ENCODE data around the gene ZNF777. TPM values are rescaled to one million over a fixed set of nuclear protein-coding genes. Genes with fewer than 3 reads are reported as not detected.

The ZNF777 gene
- polyA plus RNA-seq, 3 donors, result 0.13 to 2.0 (median 0.25) TPM

DNA sequence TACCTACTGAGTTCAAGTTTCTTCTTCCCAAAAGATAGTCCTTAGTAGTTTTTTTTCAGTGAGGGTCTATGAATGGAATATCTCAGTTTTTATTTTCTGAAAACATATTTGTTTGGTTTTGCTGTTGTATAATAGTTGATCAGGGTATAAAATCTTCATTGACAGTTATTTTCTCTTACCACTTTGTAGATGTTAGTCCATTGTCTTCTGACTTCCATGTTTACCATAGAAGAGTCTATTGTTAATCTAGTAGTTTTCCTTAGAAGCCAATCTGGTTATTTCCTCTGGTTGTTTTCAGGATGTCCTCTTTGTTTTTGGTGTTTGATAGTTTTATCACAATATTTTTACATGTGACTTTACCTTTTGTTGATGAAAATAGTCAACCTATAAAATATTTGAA lies 5.5 kb upstream of the ZNF777 start:
- Histone ChIP-seq H2AFZ (ENCODE audit: insufficient read depth, low read depth, low read length, poor library complexity, severe bottlenecking) (no peak overlapping the region), H3K4me3 (replicated peaks in 1 of 3; ENCODE audit: low read depth in 2 of 3, low read length in 3 of 3) (no peak overlapping the region), H3K9me3 (replicated peaks in 1 of 2; ENCODE audit: control insufficient read depth in 1 of 2, insufficient read depth in 1 of 2, low read length in 2 of 2) (peaks cover 4% of the 10 kb centered on the region in 2 donors), H3K27me3 (ENCODE audit: control insufficient read depth in 2 of 2, insufficient read depth in 2 of 2, low read length in 2 of 2) (peaks cover 5 to 34% of the 10 kb centered on the region in 2 donors), H3K27ac (ENCODE audit: low read depth in 1 of 2, low read length in 2 of 2) (no peak overlapping the region), H3K4me2 (replicated peaks; ENCODE audit: extremely low read depth, low read length, poor library complexity, severe bottlenecking) (no peak overlapping the region), H3K4me1 (ENCODE audit: control insufficient read depth in 1 of 2, insufficient read depth in 2 of 2, low read length in 2 of 2) (no peaks in the 10 kb centered on the region), H3K79me2 (ENCODE audit: insufficient read depth, low read length) (no peaks in the 10 kb centered on the region), H3K36me3 (replicated peaks in 1 of 2; ENCODE audit: control insufficient read depth in 1 of 2, insufficient read depth in 2 of 2, low read length in 2 of 2) (peaks cover 0 to under 1% of the 10 kb centered on the region in 2 donors), H4K20me1 (ENCODE audit: insufficient read depth, low read length) (no peaks in the 10 kb centered on the region), H3K9ac (ENCODE audit: insufficient read depth, low read length, poor library complexity, severe bottlenecking) (no peak overlapping the region)
- Mint-ChIP-seq H3K27ac (no peak overlapping the region), H3K36me3 (peaks cover under 1 to 1% of the 10 kb centered on the region in 2 donors), H3K4me1 (peaks cover 3% of the 10 kb centered on the region), H3K4me3 (peak overlapping the region in 1 of 2 donors; percentile 8), H3K9me3 (peaks cover 0 to 12% (median 7%) of the 10 kb centered on the region in 7 donors), H3K27me3 (ENCODE audit: low read depth in 3 of 3) (peaks cover 12 to 27% (median 26%) of the 10 kb centered on the region in 3 donors)
- intact Hi-C loops (cut with micrococcal nuclease), result no loop called here
- TF ChIP-seq, protein P1, sequence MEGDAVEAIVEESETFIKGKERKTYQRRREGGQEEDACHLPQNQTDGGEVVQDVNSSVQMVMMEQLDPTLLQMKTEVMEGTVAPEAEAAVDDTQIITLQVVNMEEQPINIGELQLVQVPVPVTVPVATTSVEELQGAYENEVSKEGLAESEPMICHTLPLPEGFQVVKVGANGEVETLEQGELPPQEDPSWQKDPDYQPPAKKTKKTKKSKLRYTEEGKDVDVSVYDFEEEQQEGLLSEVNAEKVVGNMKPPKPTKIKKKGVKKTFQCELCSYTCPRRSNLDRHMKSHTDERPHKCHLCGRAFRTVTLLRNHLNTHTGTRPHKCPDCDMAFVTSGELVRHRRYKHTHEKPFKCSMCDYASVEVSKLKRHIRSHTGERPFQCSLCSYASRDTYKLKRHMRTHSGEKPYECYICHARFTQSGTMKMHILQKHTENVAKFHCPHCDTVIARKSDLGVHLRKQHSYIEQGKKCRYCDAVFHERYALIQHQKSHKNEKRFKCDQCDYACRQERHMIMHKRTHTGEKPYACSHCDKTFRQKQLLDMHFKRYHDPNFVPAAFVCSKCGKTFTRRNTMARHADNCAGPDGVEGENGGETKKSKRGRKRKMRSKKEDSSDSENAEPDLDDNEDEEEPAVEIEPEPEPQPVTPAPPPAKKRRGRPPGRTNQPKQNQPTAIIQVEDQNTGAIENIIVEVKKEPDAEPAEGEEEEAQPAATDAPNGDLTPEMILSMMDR (IDR thresholded peaks at IDR 0.05), result no peak
- DNase-seq, result no peak

DNA sequence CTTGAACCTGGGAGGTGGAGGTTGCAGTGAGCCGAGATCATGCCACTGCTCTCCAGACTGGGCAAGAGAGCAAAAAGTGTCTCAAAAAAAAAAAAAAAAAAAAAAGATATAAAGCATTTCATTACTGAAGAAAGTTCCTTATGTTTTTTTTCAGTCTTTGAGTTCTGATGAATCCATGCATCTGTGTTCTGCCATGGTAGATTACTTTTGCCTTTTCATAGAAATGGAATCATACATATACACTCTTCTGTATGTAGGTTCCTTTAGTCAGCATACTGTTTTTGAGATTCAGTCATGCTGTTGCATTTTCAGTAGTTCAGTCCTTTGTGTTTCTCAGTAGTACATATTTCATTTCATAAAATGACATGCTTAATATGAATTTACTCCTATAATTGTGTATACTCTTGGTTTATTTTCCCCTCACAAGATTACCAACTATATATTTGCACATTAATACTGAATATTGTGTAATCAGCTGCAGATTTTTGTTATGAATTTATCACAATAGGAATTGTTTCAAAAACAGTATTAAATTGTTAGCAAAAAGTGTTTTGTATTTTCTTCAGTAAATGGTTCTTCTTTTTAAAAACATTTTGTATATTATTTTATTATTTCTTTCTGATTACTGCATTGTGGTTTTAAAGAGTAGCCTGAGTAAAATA lies 2.8 kb upstream of the ZNF777 start:
- H3K36me3 Mint-ChIP-seq, result peaks cover 3% of the 10 kb centered on the region in 2 donors
- no peak for DNase-seq
- Histone ChIP-seq H3K4me3 (replicated peaks in 1 of 3; ENCODE audit: low read depth in 2 of 3, low read length in 3 of 3) (no peak overlapping the region), H3K27me3 (ENCODE audit: control insufficient read depth in 2 of 2, insufficient read depth in 2 of 2, low read length in 2 of 2) (peaks cover 8 to 45% of the 10 kb centered on the region in 2 donors), H3K36me3 (replicated peaks in 1 of 2; ENCODE audit: control insufficient read depth in 1 of 2, insufficient read depth in 2 of 2, low read length in 2 of 2) (no peaks in the 10 kb centered on the region), H3K9me3 (replicated peaks in 1 of 2; ENCODE audit: control insufficient read depth in 1 of 2, insufficient read depth in 1 of 2, low read length in 2 of 2) (peaks cover 0 to 5% of the 10 kb centered on the region in 2 donors), H3K4me2 (replicated peaks; ENCODE audit: extremely low read depth, low read length, poor library complexity, severe bottlenecking) (no peak overlapping the region), H3K4me1 (ENCODE audit: control insufficient read depth in 1 of 2, insufficient read depth in 2 of 2, low read length in 2 of 2) (peaks cover 13 to 21% of the 10 kb centered on the region in 2 donors), H4K20me1 (ENCODE audit: insufficient read depth, low read length) (peaks cover 9% of the 10 kb centered on the region), H3K9ac (ENCODE audit: insufficient read depth, low read length, poor library complexity, severe bottlenecking) (no peak overlapping the region), H2AFZ (ENCODE audit: insufficient read depth, low read depth, low read length, poor library complexity, severe bottlenecking) (no peak overlapping the region), H3K79me2 (ENCODE audit: insufficient read depth, low read length) (peaks cover 4% of the 10 kb centered on the region), H3K27ac (ENCODE audit: low read depth in 1 of 2, low read length in 2 of 2) (no peak overlapping the region)
- no peak overlapping the region for H3K27ac Mint-ChIP-seq
- peaks cover 0 to 15% (median 7%) of the 10 kb centered on the region in 7 donors for H3K9me3 Mint-ChIP-seq
- peaks cover 24 to 38% (median 29%) of the 10 kb centered on the region in 3 donors for H3K27me3 Mint-ChIP-seq (ENCODE audit: low read depth in 3 of 3)
- intact Hi-C loops (cut with micrococcal nuclease), result no loop called here
- H3K4me3 Mint-ChIP-seq, result no peak overlapping the region
- TF ChIP-seq, protein P1 (IDR thresholded peaks at IDR 0.05), result no peak
- peaks cover 16% of the 10 kb centered on the region for H3K4me1 Mint-ChIP-seq
- WGBS (ENCODE audit: insufficient coverage), result no CpG with 5 or more reads among the region's 1 CpG
